Stomach (tissue), 9 donors: ENCODE measurements around the gene WDR20. TPM values are rescaled to one million over a fixed set of nuclear protein-coding genes. Genes with fewer than 3 reads are reported as not detected.

Experiments
- DNase-seq, 2 donors: peaks; one replicate each; pipeline versions ENCODE4 v3.0.0 to v3.0.0-alpha.2; 2013 to 2019
- H3K27ac ChIP-seq, 5 donors: fragments of 200-600 bp in 4 of 5; sonication (generic) in 4 of 5; one replicate each; pipeline ENCODE4 v1.5.1; 2013 to 2019; ENCODE audit warnings: mild to moderate bottlenecking in 1 of 5, moderate library complexity in 1 of 5
- H3K27me3 ChIP-seq, 3 donors: fragments of 200-600 bp; sonication (generic); one replicate each; pipeline ENCODE4 v1.5.1; 2017 to 2019; ENCODE audit warnings: mixed run types in 1 of 3
- H3K36me3 ChIP-seq, 4 donors: fragments of 200-600 bp; sonication (generic); 1 replicate in 3 of 4; 2 replicates in 1 of 4; pipeline ENCODE4 v1.5.1; 2016 to 2019
- H3K4me1 ChIP-seq, 4 donors: fragments of 200-600 bp; sonication (generic); one replicate each; pipeline ENCODE4 v1.5.1; 2016 to 2019
- H3K4me3 ChIP-seq, 4 donors: fragments of 200-600 bp; sonication (generic) in 3 of 4; one replicate each; pipeline ENCODE4 v1.5.1; 2016 to 2019; ENCODE audit warnings: mild to moderate bottlenecking in 1 of 4
- H3K9me3 ChIP-seq, 4 donors: fragments of 200-600 bp; sonication (generic); one replicate each; pipeline ENCODE4 v1.5.1; 2016 to 2019
- CTCF ChIP-seq, 7 experiments: fragments of 450-650 bp in 4 of 7; fragments of 200-600 bp in 3 of 7; sonication (generic) in 3 of 7; IDR thresholded peaks; one replicate each; pipeline ENCODE4 v1.5.1; 2016 to 2019; ENCODE audit warnings: antibody characterized with exemption in 7 of 7, control low read depth in 2 of 7, mild to moderate bottlenecking in 1 of 7
- EP300 ChIP-seq: sonication (generic); formaldehyde crosslinking; IDR thresholded peaks from one replicate; pipeline ENCODE4 v1.6.1; 2017; ENCODE audit warnings: antibody characterized with exemption
- POLR2A ChIP-seq, 4 donors: fragments of 450-650 bp; IDR thresholded peaks; one replicate each; pipeline ENCODE4 v1.6.1; 2016; ENCODE audit warnings: antibody characterized with exemption in 4 of 4, control low read depth in 2 of 4, mild to moderate bottlenecking in 1 of 4, moderate library complexity in 1 of 4
- POLR2AphosphoS5 ChIP-seq, 3 donors: sonication (generic); formaldehyde crosslinking; IDR thresholded peaks; one replicate each; pipeline ENCODE4 v1.6.1; 2016; ENCODE audit warnings: antibody characterized with exemption in 3 of 3
- WGBS, 5 donors: extraction: QIAGEN DNeasy Blood & Tissue Kit in 3 of 5; methylation state at CpG; one replicate each; pipeline versions ENCODE4 v1.1.5 to v1.1.7; 2013 to 2018; 5-methylcytosine and 5-hydroxymethylcytosine counted together
- intact Hi-C: fragments of 100-400 bp; cut with DNase I; formaldehyde crosslinking; loops from one replicate; pipeline ENCODE4 v1.15.1; 2023; ENCODE audit warnings: low total_unique reads
- polyA plus RNA-seq, 3 donors: library from polyadenylated mRNA; stranded (reverse); fragments of 200-250 nt; gene quantifications; one replicate each; pipeline ENCODE4 v1.2.3, GENCODE V29; 2013
- total RNA-seq, 5 donors: library from RNA; depleted of rRNA; stranded (reverse); fragments of >200 nt; gene quantifications; one replicate each; pipeline versions ENCODE4 v1.1.0 to v1.2.3, GENCODE V29; 2014 to 2016
- donor health status: healthy with polysubstance abuse.
- donor health status: Bipolar disorder and iron deficiency.
- donor health status: healthy.

Gene WDR20
- total and polyA plus RNA-seq, 8 donors = 8.2 to 44.2 (median 14.5) TPM

GRCh38 chr14:102229739-102230092, 90.0 kb downstream of the WDR20 start:
- peaks cover 0 to 5% (median 2%) of the 10 kb centered on the region in 4 donors for H3K4me1 ChIP-seq
- WGBS, 5 donors = 88 to 93% (median 91%) methylated on average over 5 to 9 of the region's 9 CpGs
- no peaks in the 10 kb centered on the region for H3K9me3 ChIP-seq
- H3K27ac ChIP-seq = no peak overlapping the region
- intact Hi-C loops = no loop called here
- no peak overlapping the region for H3K4me3 ChIP-seq
- H3K36me3 ChIP-seq = peaks cover 1 to 50% (median 35%) of the 10 kb centered on the region in 4 donors
- DNase-seq = no peak
- H3K27me3 ChIP-seq = no peaks in the 10 kb centered on the region
- TF ChIP-seq POLR2AphosphoS5 (IDR thresholded peaks at IDR 0.05) = no peak
- TF ChIP-seq EP300 = no peak
- TF ChIP-seq CTCF (IDR thresholded peaks at IDR 0.05) = no peak
- no peak for TF ChIP-seq POLR2A (IDR thresholded peaks at IDR 0.05)

GRCh38 chr14:102230481-102231210, 90.9 kb downstream of the WDR20 start:
- TF ChIP-seq CTCF (IDR thresholded peaks at IDR 0.05) (no peak), EP300 (no peak), POLR2A (IDR thresholded peaks at IDR 0.05) (no peak), POLR2AphosphoS5 (IDR thresholded peaks at IDR 0.05) (no peak)
- H3K27ac ChIP-seq = no peak overlapping the region
- peaks cover 0 to 14% (median 11%) of the 10 kb centered on the region in 4 donors for H3K4me1 ChIP-seq
- H3K27me3 ChIP-seq = no peaks in the 10 kb centered on the region
- H3K9me3 ChIP-seq = no peaks in the 10 kb centered on the region
- no peak for DNase-seq
- intact Hi-C loops = no loop called here
- H3K4me3 ChIP-seq = no peak overlapping the region
- peaks cover 0 to 50% (median 35%) of the 10 kb centered on the region in 4 donors for H3K36me3 ChIP-seq
- 90 to 92% (median 92%) methylated on average over 21 to 22 of the region's 22 CpGs for WGBS, 5 donors

DNA sequence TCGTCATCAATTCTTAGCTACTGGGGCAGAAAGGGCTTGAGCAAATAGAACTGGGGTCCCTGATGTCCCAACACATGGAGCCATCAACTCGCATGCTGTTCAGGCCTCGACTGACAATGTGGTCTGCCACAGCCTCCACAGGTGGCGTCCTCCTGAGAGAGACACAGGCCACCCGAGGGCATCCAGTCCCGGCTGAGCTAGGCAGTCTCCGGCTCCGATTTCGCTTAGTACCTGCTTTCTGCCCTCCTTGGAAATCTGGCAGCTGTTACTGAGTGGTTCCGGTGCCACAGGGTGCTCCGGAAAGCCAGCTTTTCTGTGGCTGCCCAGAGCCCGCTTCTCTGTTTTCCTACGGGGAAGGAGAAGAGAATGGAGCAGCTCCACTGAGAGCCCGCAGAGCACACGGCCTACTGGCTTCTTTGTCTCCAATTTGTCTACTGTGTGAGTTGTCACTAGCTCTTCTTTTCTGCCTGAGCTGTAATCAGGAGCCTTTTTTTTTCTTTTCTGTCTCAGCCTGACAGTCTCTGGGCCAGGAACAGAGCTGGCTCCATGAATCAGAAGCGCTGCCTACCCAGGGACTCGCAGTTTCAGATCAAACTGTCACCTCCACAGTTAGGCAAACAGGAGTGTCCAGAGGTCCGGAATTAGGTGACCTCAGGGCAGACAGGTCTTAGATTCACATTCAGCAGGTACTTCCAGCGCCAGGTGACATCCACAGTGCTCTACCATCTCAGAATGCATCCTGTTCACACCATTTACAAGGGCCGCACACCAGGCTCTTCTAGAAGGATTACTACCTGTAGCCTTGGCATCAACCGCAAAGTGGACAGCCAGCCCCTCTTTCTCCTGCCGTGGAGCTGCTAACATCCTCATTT, 92.0 kb downstream of the WDR20 start:
- 87 to 91% (median 88%) methylated on average over 16 to 22 of the region's 22 CpGs for WGBS, 5 donors
- peaks cover 0 to 50% (median 35%) of the 10 kb centered on the region in 4 donors for H3K36me3 ChIP-seq

More for the DNA sequence above, 92.0 kb downstream of the WDR20 start:
- TF ChIP-seq EP300 (no peak), CTCF (IDR thresholded peaks at IDR 0.05) (no peak), POLR2A (IDR thresholded peaks at IDR 0.05) (no peak), POLR2AphosphoS5 (IDR thresholded peaks at IDR 0.05) (no peak)
- intact Hi-C loops = no loop called here
- no peak for DNase-seq
- H3K9me3 ChIP-seq = no peaks in the 10 kb centered on the region
- no peak overlapping the region for H3K4me3 ChIP-seq
- H3K27ac ChIP-seq = no peak overlapping the region
- H3K4me1 ChIP-seq = peaks cover 0 to 15% (median 12%) of the 10 kb centered on the region in 4 donors
- H3K27me3 ChIP-seq = no peaks in the 10 kb centered on the region
